ENCODE measurements around the gene DOK5.

Gene DOK5

DNA sequence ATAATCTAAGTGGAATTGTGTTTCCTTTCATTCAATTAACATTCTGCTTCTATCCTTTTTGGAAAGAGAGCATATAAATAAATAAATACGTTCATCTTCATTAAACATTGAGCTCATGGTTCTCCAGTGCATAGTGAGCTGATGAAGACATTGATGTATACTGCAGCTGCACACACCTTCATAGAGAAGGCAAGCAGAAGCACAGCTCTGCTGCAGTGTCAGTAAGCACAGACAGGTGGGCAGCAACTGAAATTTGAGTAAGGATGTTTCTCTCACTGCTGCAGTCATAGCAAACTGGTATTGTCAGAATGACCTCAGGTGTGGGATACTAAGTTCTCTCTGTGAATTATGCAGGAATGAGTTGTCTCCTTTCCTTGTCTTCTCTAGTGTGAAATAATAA, 202.9 kb downstream of the DOK5 start:
- Histone ChIP-seq H3K4me3 (ENCODE audit: low read depth, low read length) (no peak overlapping the region), H3K36me3 (ENCODE audit: control insufficient read depth, insufficient read depth, low read length) (no peaks in the 10 kb centered on the region), H3K9me3 (ENCODE audit: control insufficient read depth, insufficient read depth, low read length) (no peaks in the 10 kb centered on the region), H3K27me3 (ENCODE audit: control insufficient read depth, insufficient read depth, low read length) (no peaks in the 10 kb centered on the region), H3K27ac (ENCODE audit: low read depth, low read length) (no peak overlapping the region), H3K4me1 (ENCODE audit: control insufficient read depth, insufficient read depth, low read length) (peaks cover 7% of the 10 kb centered on the region; the same call in 1 of the 2 replicates), H3K9ac (ENCODE audit: low read depth, low read length) (no peak overlapping the region)

- Histone ChIP-seq H3K27ac (ENCODE audit: low read depth, low read length) (no peak overlapping the region), H3K9me3 (ENCODE audit: control insufficient read depth, insufficient read depth, low read length) (no peaks in the 10 kb centered on the region), H3K4me3 (ENCODE audit: low read depth, low read length) (no peak overlapping the region), H3K36me3 (ENCODE audit: control insufficient read depth, insufficient read depth, low read length) (no peaks in the 10 kb centered on the region), H3K9ac (ENCODE audit: low read depth, low read length) (no peak overlapping the region), H3K4me1 (ENCODE audit: control insufficient read depth, insufficient read depth, low read length) (peaks cover 3% of the 10 kb centered on the region; the same call in 1 of the 2 replicates), H3K27me3 (ENCODE audit: control insufficient read depth, insufficient read depth, low read length) (no peaks in the 10 kb centered on the region)
Measured at GRCh38 chr20:54680439-54680838, 205.0 kb downstream of the DOK5 start.

DNA sequence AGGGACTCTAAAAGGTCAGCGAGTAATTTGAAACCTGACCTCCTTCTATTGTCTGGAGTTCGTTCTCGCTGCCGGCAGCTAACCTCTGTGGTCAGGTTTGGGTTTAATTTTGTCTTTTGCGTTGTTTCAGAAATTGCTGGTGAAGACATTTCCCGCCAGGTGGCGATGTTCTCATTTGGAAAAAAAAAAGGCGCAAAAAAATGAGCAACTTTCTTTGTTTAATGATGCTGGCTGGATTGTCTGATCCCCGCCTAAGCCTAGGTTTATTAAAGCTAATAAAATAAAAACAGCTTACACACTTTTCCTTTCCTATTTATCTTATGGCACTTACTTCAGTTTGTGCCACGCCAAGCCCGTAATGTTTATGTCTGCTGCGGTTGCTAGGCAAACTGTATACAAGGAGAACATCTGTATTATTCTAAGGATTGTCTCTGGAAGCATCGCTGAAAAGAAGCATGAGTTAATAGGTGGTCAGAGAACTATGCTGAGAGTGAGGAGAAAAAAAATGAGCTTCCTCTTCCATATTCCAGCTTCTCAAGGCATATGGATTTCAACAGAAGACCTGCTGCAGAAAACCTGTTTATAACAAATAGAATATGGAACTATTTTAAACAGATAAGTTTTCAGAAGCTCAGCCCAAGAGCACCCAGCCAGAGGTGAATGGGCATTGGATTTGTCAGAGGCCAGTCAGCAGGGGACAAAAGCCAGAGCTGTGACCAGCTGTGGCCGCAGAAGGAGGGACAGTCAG, 205.7 kb downstream of the DOK5 start:
- no peaks in the 10 kb centered on the region for H3K9me3 ChIP-seq (ENCODE audit: control insufficient read depth, insufficient read depth, low read length)
- H3K4me3 ChIP-seq (ENCODE audit: low read depth, low read length): no peak overlapping the region
- H3K27me3 ChIP-seq (ENCODE audit: control insufficient read depth, insufficient read depth, low read length): no peaks in the 10 kb centered on the region
- H3K9ac ChIP-seq (ENCODE audit: low read depth, low read length): no peak overlapping the region
- H3K27ac ChIP-seq (ENCODE audit: low read depth, low read length): no peak overlapping the region
- peaks cover 3% of the 10 kb centered on the region; the same call in 1 of the 2 replicates for H3K4me1 ChIP-seq (ENCODE audit: control insufficient read depth, insufficient read depth, low read length)
- H3K36me3 ChIP-seq (ENCODE audit: control insufficient read depth, insufficient read depth, low read length): no peaks in the 10 kb centered on the region

DNA sequence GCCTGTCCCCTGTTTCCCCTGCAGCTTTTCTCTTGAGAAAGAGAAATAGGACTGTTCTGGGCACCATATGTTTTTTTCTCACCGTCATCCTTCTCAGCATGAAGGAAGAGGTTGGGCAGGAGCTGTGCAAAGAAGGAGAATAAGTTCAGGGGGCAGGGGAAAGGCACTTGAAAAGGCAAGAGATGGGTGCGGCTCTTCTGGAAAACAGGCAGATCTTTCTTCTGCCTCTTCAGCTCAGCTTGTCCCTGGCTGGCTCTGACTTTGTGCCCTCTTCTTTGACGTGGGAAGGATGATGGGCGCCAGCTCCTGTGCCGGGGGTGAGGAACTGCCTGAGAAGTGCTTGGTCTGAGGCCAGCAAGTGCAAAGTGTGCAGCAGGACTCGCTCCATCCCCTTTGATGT, 206.5 kb downstream of the DOK5 start:
- H3K36me3 ChIP-seq (ENCODE audit: control insufficient read depth, insufficient read depth, low read length): no peaks in the 10 kb centered on the region
- H3K9me3 ChIP-seq (ENCODE audit: control insufficient read depth, insufficient read depth, low read length): no peaks in the 10 kb centered on the region
- no peak overlapping the region for H3K9ac ChIP-seq (ENCODE audit: low read depth, low read length)
- no peak overlapping the region for H3K4me3 ChIP-seq (ENCODE audit: low read depth, low read length)
- no peak overlapping the region for H3K27ac ChIP-seq (ENCODE audit: low read depth, low read length)
- peaks cover 3% of the 10 kb centered on the region; the same call in 1 of the 2 replicates for H3K4me1 ChIP-seq (ENCODE audit: control insufficient read depth, insufficient read depth, low read length)
- no peaks in the 10 kb centered on the region for H3K27me3 ChIP-seq (ENCODE audit: control insufficient read depth, insufficient read depth, low read length)

GRCh38 chr20:54688476-54688875, 213.1 kb downstream of the DOK5 start:
- H3K4me1 ChIP-seq (ENCODE audit: control insufficient read depth, insufficient read depth, low read length): no peaks in the 10 kb centered on the region; the same call in 1 of the 2 replicates
- H3K27ac ChIP-seq (ENCODE audit: low read depth, low read length): no peak overlapping the region
- no peaks in the 10 kb centered on the region for H3K9me3 ChIP-seq (ENCODE audit: control insufficient read depth, insufficient read depth, low read length)
- no peaks in the 10 kb centered on the region for H3K27me3 ChIP-seq (ENCODE audit: control insufficient read depth, insufficient read depth, low read length)
- H3K4me3 ChIP-seq (ENCODE audit: low read depth, low read length): no peak overlapping the region
- H3K36me3 ChIP-seq (ENCODE audit: control insufficient read depth, insufficient read depth, low read length): no peaks in the 10 kb centered on the region
- H3K9ac ChIP-seq (ENCODE audit: low read depth, low read length): no peak overlapping the region

DNA sequence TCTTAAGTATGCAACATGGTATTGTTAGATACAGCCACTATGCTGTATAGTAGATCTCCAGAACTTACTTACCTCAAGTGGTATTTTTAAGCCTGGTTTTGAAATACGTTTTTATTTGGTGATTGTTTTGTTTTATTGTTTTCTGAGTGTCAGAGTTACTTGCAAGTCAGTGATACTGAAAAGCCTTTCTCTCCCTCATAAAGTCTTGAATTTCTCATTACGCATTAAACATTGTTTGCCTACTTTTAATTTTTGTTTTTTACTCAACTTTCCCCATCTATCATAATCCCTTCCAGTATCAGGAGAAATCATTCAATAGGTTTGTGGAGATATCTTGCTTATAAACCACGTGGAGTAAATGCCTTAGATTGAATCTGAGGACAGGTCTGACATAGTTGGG, 214.9 kb downstream of the DOK5 start:
- Histone ChIP-seq H3K4me1 (ENCODE audit: control insufficient read depth, insufficient read depth, low read length) (no peaks in the 10 kb centered on the region; the same call in 1 of the 2 replicates), H3K4me3 (ENCODE audit: low read depth, low read length) (no peak overlapping the region), H3K9me3 (ENCODE audit: control insufficient read depth, insufficient read depth, low read length) (no peaks in the 10 kb centered on the region), H3K9ac (ENCODE audit: low read depth, low read length) (no peak overlapping the region), H3K27me3 (ENCODE audit: control insufficient read depth, insufficient read depth, low read length) (no peaks in the 10 kb centered on the region), H3K36me3 (ENCODE audit: control insufficient read depth, insufficient read depth, low read length) (no peaks in the 10 kb centered on the region), H3K27ac (ENCODE audit: low read depth, low read length) (no peak overlapping the region)

DNA sequence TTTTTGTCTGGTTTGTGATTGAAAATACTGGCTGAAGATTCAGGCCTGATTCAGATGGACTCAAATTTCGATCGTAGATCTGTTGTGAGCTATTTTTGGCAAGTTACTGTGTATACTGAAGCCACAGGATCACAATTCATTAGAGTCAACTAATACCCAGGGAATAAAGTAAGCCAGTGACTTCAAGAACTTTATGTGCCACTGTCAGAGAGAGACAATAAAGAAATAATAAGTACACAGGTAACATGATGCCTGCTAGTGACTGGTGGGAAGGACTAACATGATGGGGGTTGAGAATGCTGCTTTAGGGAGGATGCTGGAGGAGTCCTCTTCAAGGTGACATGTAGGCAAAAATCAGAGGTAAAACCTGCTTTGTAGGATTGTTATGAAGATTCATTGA, 215.9 kb downstream of the DOK5 start:
- no peaks in the 10 kb centered on the region for H3K9me3 ChIP-seq (ENCODE audit: control insufficient read depth, insufficient read depth, low read length)

GRCh38 chr20:54692168-54692887, 216.9 kb downstream of the DOK5 start:
- Histone ChIP-seq H3K4me3 (ENCODE audit: low read depth, low read length) (no peak overlapping the region), H3K27ac (ENCODE audit: low read depth, low read length) (no peak overlapping the region), H3K9me3 (ENCODE audit: control insufficient read depth, insufficient read depth, low read length) (no peaks in the 10 kb centered on the region), H3K27me3 (ENCODE audit: control insufficient read depth, insufficient read depth, low read length) (no peaks in the 10 kb centered on the region), H3K9ac (ENCODE audit: low read depth, low read length) (no peak overlapping the region), H3K36me3 (ENCODE audit: control insufficient read depth, insufficient read depth, low read length) (no peaks in the 10 kb centered on the region), H3K4me1 (ENCODE audit: control insufficient read depth, insufficient read depth, low read length) (no peaks in the 10 kb centered on the region; the same call in 1 of the 2 replicates)

More for the DNA sequence above, 215.9 kb downstream of the DOK5 start:
- H3K36me3 ChIP-seq (ENCODE audit: control insufficient read depth, insufficient read depth, low read length): no peaks in the 10 kb centered on the region
- H3K27ac ChIP-seq (ENCODE audit: low read depth, low read length): no peak overlapping the region
- H3K9ac ChIP-seq (ENCODE audit: low read depth, low read length): no peak overlapping the region
- no peaks in the 10 kb centered on the region; the same call in 1 of the 2 replicates for H3K4me1 ChIP-seq (ENCODE audit: control insufficient read depth, insufficient read depth, low read length)
- no peak overlapping the region for H3K4me3 ChIP-seq (ENCODE audit: low read depth, low read length)
- no peaks in the 10 kb centered on the region for H3K27me3 ChIP-seq (ENCODE audit: control insufficient read depth, insufficient read depth, low read length)

DNA sequence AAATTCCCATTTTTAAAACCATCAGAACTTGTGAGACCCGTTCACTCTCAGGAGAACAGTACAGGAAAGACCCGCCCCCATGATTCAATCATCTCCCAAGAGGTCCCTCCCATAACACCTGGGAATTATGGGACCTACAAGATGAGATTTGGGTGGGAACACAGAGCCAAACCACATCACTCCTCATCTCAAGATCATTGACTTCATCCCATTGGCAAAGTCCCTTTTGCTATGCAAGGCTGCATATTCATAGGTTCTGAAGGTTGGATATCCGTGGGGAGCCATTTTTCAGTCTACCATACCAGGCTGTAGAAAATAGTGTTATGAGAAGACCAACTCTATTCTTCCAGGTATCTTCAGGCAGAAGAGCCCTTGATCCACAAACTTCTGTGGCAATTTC, 219.1 kb downstream of the DOK5 start:
- Histone ChIP-seq H3K36me3 (ENCODE audit: control insufficient read depth, insufficient read depth, low read length) (no peaks in the 10 kb centered on the region), H3K4me3 (ENCODE audit: low read depth, low read length) (no peak overlapping the region), H3K9me3 (ENCODE audit: control insufficient read depth, insufficient read depth, low read length) (no peaks in the 10 kb centered on the region), H3K9ac (ENCODE audit: low read depth, low read length) (no peak overlapping the region), H3K27me3 (ENCODE audit: control insufficient read depth, insufficient read depth, low read length) (no peaks in the 10 kb centered on the region), H3K4me1 (ENCODE audit: control insufficient read depth, insufficient read depth, low read length) (no peaks in the 10 kb centered on the region; the same call in 1 of the 2 replicates), H3K27ac (ENCODE audit: low read depth, low read length) (no peak overlapping the region)

- H3K27ac ChIP-seq (ENCODE audit: low read depth, low read length): no peak overlapping the region
- H3K9me3 ChIP-seq (ENCODE audit: control insufficient read depth, insufficient read depth, low read length): no peaks in the 10 kb centered on the region
- no peak overlapping the region for H3K9ac ChIP-seq (ENCODE audit: low read depth, low read length)
- H3K27me3 ChIP-seq (ENCODE audit: control insufficient read depth, insufficient read depth, low read length): no peaks in the 10 kb centered on the region
- H3K4me1 ChIP-seq (ENCODE audit: control insufficient read depth, insufficient read depth, low read length): no peaks in the 10 kb centered on the region
- no peaks in the 10 kb centered on the region for H3K36me3 ChIP-seq (ENCODE audit: control insufficient read depth, insufficient read depth, low read length)
- H3K4me3 ChIP-seq (ENCODE audit: low read depth, low read length): no peak overlapping the region
Measured at GRCh38 chr20:54698373-54698772, 223.0 kb downstream of the DOK5 start.
